GM18873 (cell line): ENCODE results near the gene RBMS1.
"Not testable (repeated sequence)": the region's sequence is repeated elsewhere in the genome, so short reads cannot be mapped to it uniquely, and the experiment has no call there.

Experiments
- ATAC-seq: cut with Tn5 transposase; IDR thresholded peaks from one replicate; pipeline ENCODE4 v1.9.1; 2021; ENCODE audit warnings: mild to moderate bottlenecking, moderate library complexity, moderate number of reproducible peaks; ENCODE audit not compliant: unreplicated experiment, low FRiP score

The RBMS1 gene

DNA sequence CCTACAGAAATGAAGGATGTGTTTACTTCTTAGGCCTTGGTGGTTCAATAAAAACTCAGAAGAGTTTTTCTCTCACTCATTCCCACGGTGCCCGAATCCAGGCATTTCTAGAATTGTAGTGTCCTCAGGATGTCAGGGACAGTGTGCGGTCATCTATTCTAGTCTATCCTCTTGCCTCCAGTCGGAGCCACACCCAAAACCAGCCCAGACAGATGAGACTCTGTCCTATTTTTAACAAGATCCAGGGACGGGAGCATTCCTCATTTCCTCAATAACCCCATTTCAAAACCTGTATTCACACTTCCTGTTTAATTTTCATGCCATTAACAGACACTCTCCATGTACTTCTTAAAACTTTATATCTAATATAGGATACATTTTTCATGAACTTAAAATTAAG is 11.6 kb upstream of the RBMS1 start:
- ATAC-seq, result no peak

- no peak for ATAC-seq
Measured at GRCh38 chr2:160502478-160502877, 8.9 kb upstream of the RBMS1 start.

DNA sequence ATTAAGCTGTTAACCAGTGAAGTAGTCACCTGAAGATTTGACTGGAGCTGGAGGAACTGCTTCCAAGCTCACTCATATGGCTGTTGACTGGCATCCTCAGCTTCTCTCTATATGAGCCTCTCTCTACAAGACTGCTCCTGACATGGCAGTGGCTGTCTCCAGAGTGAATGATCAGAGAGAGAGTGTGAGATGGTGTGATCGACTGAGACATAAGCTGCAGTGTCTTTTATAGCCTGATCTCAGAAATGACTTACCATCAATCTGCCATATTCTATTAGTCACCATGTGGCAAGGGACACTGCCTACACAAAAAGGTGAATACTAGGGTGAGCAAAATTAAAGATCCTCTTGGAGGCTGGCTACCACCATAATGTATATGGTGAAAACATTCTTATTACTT is 7.8 kb upstream of the RBMS1 start:
- ATAC-seq, result no peak

DNA sequence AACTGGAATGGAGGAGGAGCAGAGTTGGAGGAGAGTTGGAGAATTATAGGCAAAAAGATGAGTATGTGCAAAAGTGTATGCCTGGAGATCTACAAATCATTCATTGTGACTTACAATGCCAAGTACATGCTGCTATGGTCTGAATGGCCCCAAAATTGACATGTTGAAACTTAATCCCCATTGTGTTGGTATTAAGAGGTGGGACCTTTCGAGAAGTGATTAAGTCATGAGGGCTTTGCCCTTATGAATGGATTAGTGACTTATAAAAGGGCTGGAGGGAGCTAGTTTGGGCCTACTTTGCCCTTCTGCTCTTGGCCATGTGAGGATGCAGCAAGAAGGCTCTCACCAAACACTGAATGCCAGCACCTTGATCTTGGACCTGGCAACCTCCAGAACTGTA is 6.3 kb upstream of the RBMS1 start:
- no peak for ATAC-seq

GRCh38 chr2:160498137-160498536 is 4.5 kb upstream of the RBMS1 start:
- ATAC-seq, result no peak

DNA sequence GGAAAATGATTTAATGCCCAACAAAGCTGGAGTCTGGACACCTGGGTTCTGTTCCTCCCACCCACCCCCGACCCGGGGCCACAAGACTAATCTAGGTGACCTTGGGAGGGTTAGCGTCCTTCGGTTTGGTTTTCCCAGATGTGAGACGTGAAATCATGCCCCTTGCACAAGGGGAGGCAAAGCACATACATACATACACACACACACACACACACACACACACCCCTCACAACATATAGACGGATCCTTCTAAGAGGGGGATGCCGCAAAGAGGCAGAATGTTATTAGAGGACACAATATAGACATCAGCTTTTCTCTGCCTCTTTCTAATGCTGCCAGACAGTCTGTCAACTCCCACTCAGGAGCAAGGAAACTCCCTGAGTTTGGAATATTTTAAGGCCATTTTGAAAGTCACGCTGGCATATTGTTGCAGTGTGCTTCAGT is 616 bp upstream of the RBMS1 start:
- no peak for ATAC-seq

GRCh38 chr2:160492401-160493226 is 993 bp downstream of the RBMS1 start:
- ATAC-seq, result no peak

- ATAC-seq, result no peak
Measured at GRCh38 chr2:160491911-160492371, 1.7 kb downstream of the RBMS1 start.

GRCh38 chr2:160490733-160491685 is 2.6 kb downstream of the RBMS1 start:
- ATAC-seq, result no peak

DNA sequence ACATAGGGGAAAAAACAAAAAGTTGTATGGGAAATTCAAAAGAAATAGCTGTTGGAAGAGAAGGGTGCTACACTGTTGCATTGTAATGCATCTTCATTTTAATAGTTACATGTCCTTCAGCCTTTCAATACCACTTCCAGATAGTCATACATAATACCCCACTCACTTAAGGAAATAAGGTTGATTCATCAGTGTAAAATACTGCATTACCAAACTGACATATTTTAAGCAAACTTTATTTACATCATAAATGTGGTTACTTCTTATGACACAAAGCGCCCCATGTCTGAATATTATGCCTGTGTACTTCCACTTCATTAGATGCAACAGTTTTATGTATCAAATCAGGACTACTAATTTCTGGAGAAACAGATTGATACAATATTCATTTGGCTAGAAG is 4.5 kb downstream of the RBMS1 start:
- no peak for ATAC-seq

- not testable (repeated sequence) for ATAC-seq
Measured at GRCh38 chr2:160488289-160488688, 5.3 kb downstream of the RBMS1 start.

GRCh38 chr2:160486341-160486740 is 7.3 kb downstream of the RBMS1 start:
- ATAC-seq, result no peak

- no peak for ATAC-seq
Measured at GRCh38 chr2:160484859-160485520, 8.6 kb downstream of the RBMS1 start.

DNA sequence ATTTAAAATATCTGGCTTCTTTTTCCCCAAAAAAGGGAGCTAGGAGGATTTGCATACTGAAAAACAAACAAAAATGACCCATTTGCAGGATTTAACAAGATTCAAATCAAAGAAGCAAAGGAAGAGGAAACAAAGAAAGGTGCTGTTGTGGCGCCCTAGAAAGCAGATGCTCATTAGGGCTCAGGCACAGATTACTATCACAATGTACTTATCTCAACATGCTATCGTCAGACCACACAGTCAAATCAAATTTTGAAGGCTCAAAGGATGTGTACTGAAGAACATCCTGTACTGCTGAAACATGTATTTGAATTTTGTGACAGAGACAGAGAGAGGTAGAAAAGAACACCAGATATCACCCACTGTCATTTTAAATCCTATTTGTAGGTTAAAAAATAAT is 10.9 kb downstream of the RBMS1 start:
- no peak for ATAC-seq

DNA sequence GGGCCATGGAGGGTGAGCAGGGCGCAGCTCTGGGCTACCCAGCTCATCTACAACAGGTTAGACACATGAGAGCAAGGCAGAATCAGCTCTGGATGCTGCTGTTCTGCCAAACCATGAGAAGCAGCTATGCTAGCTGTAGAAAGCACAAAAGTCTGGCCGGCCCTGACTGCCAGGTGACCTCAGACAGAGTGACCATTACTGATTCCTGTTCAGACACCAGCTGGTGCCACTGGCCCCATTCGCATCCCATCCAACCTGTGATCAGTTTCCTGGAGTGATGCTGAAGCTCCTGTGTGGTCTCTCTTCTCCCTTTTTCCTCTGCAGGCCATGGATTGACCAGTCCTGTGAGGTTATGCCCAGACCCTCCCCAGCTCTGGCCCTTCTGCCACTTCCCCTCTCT is 14.3 kb downstream of the RBMS1 start:
- ATAC-seq, result no peak

DNA sequence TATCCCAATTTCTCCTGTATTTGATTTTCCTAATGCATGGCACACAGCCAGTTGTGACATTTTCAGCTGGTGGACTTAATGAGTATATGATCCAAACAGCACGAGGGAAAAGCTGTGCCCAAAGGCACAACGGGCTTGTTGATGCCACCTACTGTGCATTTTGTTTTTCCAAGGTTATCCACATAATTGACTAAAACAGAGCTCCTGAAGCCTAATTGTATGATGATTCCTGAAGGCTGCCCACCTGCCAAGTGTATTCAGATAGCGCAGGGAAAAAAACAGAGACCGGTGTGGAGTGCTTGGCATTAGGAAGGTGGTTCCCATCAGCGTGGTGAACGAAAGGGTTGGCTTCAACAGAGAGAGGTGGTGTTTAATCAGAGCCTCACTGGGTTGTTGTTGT is 14.9 kb downstream of the RBMS1 start:
- ATAC-seq, result no peak

DNA sequence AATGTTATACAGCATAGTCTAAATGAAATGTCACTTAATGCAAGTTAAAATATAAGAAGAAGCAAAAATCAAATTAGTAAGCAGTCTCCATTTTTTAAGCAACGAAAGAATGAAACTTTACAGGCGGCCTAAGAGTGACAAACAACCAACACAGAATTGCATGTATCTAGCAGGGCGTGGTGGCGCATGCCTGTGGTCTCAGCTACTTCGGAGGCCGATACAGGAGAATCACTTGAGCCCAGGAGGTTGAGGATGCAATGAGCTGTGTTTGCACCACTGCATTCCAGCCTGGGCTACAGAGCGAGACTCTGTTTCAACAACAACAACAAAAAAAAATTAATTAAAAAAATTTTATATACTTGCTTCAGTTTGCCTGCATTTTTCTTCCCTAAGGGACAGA is 16.6 kb downstream of the RBMS1 start:
- ATAC-seq, result no peak

DNA sequence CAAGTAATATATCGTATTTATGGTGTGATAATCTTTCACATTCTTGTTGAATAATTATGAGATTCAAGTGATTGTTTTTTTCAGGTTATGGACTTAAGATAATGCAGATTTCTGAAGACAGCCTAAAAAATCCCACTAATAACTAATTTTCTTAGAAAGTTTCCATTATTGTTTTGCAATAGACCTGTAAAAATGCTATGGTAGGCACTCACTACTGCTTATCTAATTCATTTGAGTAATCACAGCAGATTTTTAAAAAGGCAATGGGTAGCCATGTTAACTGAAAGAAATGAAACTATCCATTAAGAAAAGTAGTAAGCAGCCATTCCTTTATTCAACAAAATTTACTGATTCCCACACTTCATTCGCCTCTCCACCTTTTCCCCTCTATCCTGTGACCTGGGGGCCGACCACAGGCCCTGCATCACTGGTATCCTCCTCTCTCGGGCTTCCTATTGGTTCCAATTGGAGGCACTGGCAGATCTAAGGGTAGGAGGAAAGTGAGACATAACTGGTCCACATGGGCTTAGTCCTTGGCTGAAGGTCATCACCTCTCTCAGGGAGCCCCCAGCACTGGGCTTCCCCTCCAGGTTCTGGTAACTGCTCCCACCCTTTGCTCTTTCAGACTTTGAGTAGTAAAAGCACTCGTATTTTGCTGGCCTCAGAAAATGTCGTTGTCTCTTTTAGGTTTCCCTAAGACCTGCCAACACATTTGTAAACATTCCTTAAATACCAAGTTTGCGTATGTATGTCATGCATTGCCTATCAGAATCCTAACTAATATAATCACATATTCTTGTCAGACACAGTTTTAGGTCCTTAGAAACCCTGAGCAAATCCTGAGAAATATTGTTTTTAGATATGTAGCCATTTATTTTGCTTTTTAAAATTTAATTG is 18.5 kb downstream of the RBMS1 start:
- ATAC-seq, result no peak

DNA sequence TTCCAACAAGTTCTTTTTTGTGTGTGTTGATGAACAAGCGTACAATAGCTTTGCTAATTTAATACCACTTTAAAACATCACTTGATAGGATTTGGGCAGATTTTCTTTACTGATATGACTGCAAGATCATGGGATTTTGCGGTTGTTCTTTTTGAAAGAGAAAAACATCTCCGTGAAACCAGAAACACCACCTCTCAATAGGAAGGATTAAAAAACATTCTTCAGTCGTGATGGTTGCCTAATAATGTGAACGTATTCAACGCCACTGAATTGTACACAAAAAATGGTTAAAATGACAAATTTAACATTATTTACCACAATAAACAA is 19.3 kb downstream of the RBMS1 start:
- ATAC-seq, result no peak
